Left renal cortex interstitium (tissue), 4 donors: ENCODE measurements around the gene PTPN6. TPM values are rescaled to one million over a fixed set of nuclear protein-coding genes. Genes with fewer than 3 reads are reported as not detected.
A peak's percentile ranks its signal among the peaks of the same experiment; 100 is the strongest.

Experiments used
- DNase-seq, 4 donors: peaks; one replicate each; pipeline ENCODE4 v3.0.0-alpha.2; 2013; ENCODE audit warnings: low read depth in 4 of 4, low spot score in 2 of 4, missing footprints in 1 of 4
- polyA plus RNA-seq, 4 donors: library from polyadenylated mRNA; unstranded; fragments of 120-200 nt; gene quantifications; one replicate each; pipeline ENCODE4 v1.2.1, GENCODE V29; 2013; ENCODE audit not compliant: insufficient read length in 4 of 4

Gene PTPN6
- polyA plus RNA-seq, 4 donors = 19.2 to 27.5 (median 24.5) TPM

DNA sequence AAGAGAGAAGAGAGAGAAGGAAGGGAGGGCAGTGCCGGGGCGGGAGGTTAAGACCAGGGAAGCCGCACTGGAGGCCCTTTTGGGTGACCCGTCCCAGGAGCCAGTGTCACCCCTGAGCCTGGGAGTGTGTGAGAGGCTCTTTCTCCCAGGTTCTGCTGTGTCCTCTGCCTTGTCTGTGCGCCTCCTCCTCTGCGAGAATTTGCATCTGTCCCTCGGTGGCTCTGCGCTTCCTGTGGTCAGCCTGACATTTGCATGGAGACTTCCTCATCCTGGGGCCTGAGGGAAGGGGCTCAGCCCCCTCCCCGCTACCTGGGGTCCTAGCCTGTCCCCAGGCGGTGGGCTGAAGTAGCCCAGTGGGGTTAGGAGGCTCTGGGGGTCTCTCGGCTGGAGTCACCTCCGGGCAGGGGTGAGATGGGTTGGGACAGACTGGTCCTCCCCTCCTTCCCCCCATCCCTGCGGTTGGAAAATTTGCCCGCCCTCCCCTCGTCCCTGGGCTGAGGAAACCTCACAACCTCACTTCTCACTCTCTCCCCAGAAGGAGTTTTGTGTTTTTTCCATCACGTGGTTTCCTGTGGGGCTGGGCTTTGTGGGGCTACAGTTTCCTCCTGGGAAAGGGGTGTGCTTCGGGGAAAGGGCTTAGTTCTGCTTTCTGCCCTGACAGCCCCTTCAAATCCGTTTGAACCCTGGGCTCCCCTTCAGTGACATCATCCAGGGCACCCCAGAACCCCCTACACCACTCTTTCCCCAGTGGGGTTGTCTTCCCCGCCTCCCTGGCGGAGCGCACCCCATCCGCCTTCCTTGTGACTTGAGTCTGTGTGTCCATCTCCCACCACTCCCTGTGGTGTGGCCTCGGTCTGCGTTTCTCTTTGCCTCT is 2.5 kb downstream of the PTPN6 start:
- peak in 1 of 4 donors; percentile 40 for DNase-seq

DNA sequence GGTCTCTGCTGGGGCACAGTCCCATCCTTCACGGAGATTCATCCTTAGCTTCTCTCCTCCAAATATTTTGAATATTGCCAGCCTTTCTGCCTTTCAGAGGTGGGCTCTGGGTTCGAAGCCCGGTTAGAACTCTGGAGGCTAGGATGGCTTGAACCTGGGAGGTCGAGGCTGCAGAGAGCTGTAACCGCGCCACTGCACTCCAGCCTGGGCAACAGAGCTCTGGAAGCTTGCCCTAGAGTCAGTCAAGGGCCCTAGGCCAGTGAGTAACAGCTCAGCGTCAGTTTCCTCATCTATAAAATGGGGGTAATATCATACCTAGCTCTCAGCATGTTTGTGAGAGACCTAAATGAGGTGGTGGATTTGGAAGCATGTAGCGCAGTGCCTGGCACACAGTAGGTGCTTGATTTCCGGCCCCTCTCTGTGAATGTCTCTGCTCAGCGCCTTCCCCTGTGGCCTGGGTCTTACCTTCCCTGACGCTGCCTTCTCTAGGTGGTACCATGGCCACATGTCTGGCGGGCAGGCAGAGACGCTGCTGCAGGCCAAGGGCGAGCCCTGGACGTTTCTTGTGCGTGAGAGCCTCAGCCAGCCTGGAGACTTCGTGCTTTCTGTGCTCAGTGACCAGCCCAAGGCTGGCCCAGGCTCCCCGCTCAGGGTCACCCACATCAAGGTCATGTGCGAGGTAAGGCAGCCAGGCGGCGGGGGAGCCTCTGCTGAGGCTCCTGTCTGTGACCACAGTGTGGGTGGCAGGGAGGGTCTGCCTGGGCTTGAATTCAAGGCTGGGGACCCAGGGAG is 3.4 kb downstream of the PTPN6 start:
- no peak for DNase-seq

DNA sequence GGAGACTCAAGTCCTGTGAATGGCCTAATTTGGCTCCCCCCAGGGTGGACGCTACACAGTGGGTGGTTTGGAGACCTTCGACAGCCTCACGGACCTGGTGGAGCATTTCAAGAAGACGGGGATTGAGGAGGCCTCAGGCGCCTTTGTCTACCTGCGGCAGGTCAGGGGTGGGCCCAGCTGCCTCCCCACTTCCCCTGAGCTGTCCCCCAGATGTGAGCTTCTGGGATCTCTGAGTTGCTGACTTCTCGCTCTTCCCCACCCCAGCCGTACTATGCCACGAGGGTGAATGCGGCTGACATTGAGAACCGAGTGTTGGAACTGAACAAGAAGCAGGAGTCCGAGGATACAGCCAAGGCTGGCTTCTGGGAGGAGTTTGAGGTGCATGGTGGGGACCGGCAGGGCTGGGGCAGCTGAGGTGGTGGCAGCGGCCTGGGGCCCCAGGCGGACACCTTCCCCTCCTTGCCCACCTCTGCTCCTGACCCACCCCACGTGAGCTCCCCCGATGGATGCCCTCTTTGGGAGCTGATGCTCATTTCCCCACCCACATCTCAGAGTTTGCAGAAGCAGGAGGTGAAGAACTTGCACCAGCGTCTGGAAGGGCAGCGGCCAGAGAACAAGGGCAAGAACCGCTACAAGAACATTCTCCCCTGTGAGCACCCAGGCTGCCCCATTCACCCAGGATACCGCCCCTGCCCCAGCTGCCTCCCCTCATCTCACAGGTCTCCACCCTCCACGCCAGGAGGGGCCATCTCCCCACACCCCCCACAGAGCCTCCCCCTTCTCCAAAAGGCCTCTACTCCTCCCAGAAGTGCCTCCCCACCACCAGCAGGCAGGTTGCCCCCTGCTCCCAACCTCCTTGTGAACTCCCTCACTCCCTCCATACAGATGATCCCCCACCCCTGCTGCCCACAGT is 4.2 kb downstream of the PTPN6 start:
- no peak for DNase-seq

DNA sequence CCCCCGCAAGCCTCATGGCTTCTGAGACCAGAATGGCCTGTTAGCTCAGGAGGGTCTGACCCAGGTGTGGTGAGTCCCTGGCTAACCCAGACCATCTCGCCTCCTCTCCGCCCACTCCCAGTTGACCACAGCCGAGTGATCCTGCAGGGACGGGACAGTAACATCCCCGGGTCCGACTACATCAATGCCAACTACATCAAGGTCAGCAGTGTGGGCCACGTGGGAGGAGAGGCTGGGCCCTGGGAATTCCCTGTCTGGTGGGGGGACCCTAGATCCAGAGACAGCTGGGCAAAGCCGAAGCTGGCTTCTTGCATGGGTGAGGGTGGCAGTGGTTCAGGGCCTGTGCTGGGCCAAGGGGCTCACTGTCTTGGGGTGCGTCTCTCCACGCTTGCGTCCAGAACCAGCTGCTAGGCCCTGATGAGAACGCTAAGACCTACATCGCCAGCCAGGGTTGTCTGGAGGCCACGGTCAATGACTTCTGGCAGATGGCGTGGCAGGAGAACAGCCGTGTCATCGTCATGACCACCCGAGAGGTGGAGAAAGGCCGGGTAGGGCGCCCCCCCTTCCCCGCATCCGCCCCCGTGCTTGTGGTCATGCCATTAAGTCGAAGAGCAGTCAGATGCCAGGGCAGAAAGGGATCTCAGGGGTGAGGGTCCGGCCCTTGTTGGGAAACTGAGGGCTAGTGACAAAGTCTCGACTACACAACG is 5.0 kb downstream of the PTPN6 start:
- no peak for DNase-seq

DNA sequence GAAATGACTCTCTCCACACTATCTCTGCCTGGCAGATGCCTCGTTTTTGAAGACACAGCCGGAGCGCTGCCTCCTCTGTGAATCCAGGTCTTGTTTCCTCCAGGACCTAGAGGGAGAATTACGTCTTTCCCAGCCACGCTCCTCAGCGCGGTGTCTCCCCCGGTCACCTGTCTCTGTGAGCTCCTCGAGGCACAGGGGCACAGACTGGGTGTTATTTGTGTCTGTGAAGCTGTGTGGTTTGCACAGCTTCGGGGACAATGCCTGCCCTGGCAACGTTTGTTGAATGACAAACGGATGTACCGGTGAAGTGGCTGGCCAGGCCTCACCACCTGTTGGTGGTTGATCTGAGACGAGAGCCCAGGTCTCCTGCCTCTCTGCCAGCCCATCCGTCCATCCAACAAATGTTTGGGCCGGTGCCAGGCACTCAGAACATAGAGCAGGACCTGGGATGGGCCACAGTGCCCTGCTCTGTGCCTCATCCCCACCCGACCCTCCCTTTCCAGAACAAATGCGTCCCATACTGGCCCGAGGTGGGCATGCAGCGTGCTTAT is 6.1 kb downstream of the PTPN6 start:
- no peak for DNase-seq

DNA sequence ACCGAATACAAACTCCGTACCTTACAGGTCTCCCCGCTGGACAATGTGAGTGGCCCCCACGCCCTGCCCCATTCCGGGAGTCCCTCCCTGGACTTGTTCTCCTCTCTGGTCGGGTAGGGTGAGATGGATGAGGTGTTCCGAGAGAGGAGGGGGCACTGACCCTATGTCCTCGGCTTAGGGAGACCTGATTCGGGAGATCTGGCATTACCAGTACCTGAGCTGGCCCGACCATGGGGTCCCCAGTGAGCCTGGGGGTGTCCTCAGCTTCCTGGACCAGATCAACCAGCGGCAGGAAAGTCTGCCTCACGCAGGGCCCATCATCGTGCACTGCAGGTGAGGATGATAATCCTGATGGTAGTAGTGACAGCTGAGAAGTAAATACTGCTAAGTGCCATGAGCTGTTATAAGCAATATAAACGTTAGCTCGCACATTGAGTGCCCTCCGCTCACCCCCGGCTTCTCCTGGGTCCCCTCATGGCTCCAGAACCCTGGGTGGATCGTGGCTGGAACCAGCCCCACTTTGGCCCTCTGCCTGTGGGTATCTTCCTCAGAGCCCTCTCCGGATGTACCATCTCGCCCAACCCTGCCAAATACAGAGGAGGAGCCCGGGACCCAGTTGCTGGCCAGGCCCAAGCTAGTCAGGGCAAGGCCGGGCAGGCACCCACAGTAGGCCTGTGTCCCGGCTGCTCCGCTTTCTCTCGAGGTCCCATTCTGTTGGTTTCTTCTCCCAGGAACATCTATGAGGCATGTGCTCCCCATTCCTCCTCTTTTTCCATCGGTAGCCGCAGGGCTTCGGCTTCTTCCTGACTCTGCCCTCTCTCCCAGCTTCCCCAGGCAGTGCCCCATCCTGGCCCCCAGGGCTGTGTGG is 6.8 kb downstream of the PTPN6 start:
- no peak for DNase-seq

DNA sequence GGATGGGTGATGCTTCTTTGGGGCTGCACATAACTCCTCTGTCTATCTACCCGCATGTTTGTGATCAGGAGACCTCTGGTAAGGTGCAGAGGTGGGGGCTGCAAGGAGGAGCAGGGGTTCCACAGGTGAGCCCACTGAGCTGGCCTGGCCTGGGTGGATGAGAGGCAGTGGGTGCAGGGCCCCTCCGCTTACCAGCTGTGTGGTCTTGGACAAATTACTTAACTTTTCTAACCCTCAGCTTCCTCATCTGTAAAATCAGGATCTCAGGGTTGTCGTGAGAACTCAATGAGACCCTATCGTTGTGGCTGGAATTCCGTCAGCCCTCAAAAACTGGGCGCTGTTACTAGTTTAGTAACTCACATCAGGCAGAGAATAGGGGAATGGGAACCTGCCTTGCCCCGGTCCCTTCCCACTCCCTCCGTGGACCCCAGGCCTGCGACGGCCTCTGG is 7.5 kb downstream of the PTPN6 start:
- no peak for DNase-seq

DNA sequence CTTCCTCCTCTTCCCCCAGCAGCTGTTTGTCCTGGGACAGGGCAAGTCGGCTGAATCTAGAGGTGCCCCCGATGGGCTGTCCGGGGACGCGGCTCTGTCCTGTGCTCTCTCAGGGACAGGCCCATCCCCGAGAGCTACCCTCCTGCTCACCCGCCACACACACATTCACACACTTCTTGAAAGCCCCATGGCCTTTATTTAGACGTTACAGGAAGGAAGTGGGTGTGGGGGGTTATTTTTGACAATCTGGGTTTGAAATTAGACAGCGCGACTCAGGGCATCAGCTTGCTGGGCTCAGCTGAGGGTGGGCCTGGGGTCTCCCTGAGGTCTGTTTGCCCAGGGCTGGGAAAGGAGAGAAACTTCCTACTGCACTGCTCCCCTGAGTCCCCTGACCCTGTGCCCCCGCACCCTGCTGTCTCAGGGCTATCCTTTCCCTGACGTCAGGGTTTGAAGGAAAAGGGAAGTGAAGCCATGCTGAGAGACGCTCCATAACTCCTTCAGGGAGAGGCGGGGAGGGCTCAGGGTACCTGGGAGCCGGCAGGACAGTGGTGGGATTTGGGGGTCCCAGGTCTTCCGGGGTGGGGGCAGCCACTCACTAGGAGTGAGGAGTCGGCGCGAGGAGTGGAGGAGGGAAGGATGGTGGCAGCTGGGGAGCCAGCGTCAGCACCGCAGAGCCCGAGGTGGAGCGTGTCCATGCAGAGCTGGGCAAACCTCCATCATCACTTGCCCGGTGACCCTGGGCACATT is 8.1 kb downstream of the PTPN6 start:
- DNase-seq = no peak

DNA sequence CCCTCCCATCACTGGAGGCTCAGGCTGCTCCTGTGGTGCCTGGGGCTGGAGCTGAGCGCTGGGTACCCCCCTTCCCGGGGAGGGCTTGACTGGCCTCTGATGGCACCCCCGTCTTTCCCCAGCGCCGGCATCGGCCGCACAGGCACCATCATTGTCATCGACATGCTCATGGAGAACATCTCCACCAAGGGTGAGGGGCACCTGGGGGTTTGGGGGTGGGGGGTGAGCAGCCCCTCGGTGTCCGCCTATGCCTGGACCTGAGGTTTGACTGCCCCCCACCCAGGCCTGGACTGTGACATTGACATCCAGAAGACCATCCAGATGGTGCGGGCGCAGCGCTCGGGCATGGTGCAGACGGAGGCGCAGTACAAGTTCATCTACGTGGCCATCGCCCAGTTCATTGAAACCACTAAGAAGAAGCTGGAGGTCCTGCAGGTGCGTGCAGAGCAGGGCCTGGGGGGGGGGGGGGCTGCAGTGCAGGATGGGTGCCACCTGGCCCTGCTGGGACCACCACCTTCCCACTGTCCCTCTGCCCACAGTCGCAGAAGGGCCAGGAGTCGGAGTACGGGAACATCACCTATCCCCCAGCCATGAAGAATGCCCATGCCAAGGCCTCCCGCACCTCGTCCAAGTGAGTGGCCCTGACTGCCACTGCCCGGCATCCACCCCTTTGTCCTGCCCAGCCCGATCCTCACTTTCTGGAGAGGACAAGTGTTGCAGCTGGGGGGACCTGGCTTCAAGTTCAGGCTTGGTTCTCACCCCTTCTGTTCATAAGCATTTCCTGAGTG is 8.8 kb downstream of the PTPN6 start:
- no peak for DNase-seq

DNA sequence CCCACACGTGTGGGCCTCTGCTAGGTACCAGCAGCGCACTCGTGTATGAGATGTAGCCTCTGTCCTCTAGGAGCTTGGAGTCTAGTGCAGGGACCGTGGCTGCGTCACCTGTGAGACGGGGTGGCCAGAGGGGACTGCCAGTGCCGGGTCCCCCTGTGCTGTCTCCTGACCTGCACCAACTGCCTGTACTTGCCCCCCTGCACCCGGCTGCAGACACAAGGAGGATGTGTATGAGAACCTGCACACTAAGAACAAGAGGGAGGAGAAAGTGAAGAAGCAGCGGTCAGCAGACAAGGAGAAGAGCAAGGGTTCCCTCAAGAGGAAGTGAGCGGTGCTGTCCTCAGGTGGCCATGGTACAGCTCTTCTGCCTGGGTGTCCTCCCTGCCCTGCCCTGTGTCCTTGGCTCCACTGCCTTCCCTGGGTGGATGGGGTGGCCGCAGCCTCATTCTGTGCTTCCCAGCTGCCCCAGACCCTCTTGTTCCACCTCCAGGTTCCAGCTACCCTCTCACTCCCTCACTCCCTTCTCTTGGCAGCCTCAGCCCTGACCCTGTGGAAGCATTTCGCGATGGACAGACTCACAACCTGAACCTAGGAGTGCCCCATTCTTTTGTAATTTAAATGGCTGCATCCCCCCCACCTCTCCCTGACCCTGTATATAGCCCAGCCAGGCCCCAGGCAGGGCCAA is 9.6 kb downstream of the PTPN6 start:
- no peak for DNase-seq

DNA sequence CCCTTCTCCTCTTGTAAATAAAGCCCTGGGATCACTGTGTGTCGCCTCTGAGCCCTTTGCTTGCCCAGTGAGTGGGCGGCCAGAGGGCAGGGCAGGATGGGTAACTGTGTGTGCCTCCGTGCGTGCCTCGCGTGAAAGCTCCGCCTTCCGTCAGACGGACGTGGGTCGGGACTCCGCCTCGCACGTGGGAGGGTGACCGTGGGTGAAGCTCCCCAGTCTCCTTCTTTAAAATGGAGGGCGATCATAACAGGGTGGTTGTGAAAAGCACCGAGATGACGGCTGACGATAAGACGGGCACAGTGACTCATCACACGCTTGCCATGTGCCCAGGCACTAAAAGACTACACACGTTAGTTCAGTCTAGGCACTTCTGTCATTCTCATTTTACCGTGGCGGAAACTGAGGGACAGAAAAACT is 10.1 kb downstream of the PTPN6 start:
- no peak for DNase-seq

DNA sequence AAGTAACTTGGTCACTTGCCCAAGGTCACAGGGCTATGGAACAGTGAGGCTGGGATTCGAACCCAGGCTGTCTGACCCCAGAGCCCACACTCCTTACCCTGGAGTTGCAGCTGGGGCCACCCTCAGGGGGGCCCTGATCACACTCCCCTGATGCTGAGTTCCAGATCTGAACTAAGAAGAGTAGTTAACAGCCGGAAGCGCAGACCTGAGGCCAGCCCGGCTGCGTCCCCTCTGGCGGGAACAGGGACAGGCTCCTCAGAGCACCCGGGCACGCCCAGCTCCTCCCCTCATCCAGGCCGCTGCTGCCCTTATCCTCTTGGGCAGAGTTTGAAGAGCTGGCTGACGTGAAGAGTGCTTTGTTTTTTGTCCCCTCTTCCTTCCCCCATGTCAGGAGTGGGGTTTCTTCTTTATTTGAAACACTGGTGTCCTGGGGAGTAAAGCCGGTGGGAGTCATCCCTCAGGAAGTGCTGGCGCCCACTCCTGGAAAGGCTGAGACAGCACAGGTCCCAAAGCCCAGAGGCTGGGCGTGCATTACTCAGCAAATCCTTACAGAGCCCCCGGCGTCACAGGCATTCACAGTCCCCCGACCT is 10.6 kb downstream of the PTPN6 start:
- peak in 2 of 4 donors; percentile 48 to 56 for DNase-seq

DNA sequence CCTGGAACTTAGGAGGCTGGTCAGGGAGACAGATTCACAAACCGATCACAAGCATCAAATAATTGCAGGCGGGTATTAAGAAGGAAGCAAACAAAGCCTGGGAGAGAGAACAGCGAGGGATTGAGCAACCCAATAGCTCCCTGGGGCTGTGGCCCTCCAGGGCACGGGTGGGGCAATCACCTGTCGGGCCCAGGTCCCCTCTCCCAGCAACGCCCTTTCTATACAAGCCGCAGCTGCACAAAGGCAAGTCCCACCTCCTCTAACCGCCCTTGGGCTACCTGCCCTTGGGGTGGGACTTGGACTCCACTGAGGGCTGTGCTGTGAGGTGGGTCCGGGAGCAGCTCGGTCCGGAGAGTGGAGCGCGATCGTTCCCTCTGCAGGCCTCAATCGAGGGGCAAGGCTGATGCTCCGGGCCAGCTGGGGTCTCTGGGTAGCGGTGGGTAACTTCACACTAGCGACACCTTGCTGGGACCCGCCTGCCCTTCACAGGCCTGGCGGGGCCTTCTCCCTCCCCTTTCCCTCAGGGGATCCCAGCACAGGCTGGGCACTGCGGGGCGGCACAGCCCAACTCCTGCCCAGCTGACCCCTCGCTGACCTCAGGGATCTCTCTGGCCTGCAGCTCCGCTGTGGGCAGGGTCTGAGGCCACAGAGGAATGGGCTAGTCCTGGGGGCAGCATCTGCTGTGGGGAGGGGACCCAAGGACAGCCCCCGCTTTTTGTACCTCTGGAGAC is 11.3 kb downstream of the PTPN6 start:
- no peak for DNase-seq

DNA sequence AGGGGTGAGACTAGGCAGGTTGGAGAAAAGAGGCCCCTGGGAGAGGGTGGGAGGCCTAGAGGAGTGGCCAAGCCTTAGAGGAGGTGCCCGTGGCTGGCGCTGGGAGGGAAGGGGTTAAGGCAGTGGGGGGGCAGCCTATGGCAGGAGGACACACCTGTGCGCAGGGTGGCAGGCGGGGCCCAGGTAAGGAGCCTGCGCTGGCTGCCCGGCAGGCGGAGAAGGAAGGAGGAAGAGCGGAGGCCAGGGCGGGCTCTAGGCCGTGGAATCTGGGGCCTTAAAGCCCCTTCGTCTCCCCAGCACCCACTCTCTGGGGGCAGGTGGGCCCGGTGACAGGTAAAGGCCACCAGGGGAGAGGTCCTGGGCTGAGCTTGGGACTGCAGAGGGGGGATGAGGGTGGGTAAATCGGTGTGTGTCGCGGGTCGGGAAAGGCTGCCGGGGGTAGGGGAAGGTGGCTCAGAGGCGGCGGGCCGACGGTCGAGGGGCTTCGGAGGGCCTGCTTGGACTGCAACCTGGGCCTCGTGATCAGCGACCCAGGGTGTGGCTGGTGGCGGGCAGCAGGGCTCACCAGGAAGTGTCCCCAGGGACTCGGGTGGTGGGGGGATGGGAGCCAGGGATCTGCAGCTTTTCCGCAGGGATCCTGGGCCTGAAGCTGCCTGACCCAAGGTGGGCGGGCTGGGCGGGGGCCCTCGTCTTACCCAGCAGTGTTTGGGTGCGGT is 12.0 kb downstream of the PTPN6 start:
- DNase-seq = no peak

DNA sequence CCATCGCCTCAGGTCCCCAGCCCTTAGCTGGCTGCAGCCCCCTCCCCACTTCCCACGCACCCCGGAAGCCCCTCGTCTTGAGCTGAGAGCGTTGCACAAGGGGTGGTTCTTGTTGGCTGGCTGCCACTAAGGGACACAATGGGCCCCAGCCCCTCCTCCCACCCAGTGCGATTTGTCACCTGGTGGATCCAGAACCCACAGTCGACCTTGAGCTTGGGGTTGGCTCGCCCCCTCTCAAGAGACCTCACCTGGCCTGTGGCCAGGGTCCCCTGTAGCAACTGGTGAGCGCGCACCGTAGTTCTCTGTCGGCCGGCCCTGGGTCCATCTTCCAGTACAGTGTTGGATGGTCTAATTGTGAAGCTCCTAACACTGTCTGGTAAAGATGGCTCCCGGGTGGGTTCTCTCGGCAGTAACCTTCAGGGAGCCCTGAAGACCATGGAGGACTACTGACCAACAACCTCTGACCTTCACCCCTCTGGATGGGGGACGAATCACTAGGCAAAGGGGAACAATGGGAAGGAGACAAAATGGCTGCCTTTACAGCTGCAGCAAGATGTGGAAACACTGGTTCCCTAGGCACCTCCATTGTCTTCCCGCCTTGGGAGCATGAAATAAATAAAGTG is 12.7 kb downstream of the PTPN6 start:
- no peak for DNase-seq
